BLaER1 treated with 17β-estradiol and CSF1 and Interleukin-3, amounts not matched to agents 10 nM and 100 nM (cell line): ENCODE data around the gene ABCD4.
"Not testable (repeated sequence)": the region's sequence is repeated elsewhere in the genome, so short reads cannot be mapped to it uniquely, and the experiment has no call there.

Source experiments
- H3K27ac ChIP-seq, 11 experiments: shearing (Covaris generic); formaldehyde crosslinking; 2 replicates each; pipeline ENCODE4 v1.8.1; 2022
- H3K27me3 ChIP-seq, 11 experiments: shearing (Covaris generic); formaldehyde crosslinking; 2 replicates each; pipeline ENCODE4 v1.8.1; 2022
- H3K36me3 ChIP-seq, 11 experiments: shearing (Covaris generic); formaldehyde crosslinking; 2 replicates each; pipeline ENCODE4 v1.8.1; 2022
- H3K4me1 ChIP-seq, 10 experiments: shearing (Covaris generic); formaldehyde crosslinking; 2 replicates each; pipeline ENCODE4 v1.8.1; 2022
- H3K4me2 ChIP-seq, 11 experiments: shearing (Covaris generic); formaldehyde crosslinking; 2 replicates each; pipeline ENCODE4 v1.8.1; 2022
- H3K4me3 ChIP-seq, 10 experiments: shearing (Covaris generic); formaldehyde crosslinking; 2 replicates each; pipeline ENCODE4 v1.8.1; 2022
- H3K9ac ChIP-seq, 11 experiments: shearing (Covaris generic); formaldehyde crosslinking; 2 replicates each; pipeline ENCODE4 v1.8.1; 2022
- H3K9me3 ChIP-seq, 11 experiments: shearing (Covaris generic); formaldehyde crosslinking; replicated peaks in 1 of 11; 2 replicates each; pipeline ENCODE4 v1.8.1; 2022
- H4K20me1 ChIP-seq, 11 experiments: shearing (Covaris generic); formaldehyde crosslinking; 2 replicates each; pipeline ENCODE4 v1.8.1; 2022
- Cebpa-rat ChIP-seq, 11 experiments: shearing (Covaris generic); IDR thresholded peaks; 2 replicates each; pipeline ENCODE4 v1.8.1; 2022

ABCD4 gene

GRCh38 chr14:74292061-74292460 is 10.7 kb downstream of the ABCD4 start:
- Histone ChIP-seq H3K27me3 (no peaks in the 10 kb centered on the region), H3K4me3 (no peak overlapping the region), H3K27ac (no peak overlapping the region), H3K4me1 (peaks cover 8 to 33% (median 26%) of the 10 kb centered on the region in 10 experiments), H4K20me1 (peaks cover 48 to 100% (median 79%) of the 10 kb centered on the region in 11 experiments), H3K4me2 (peak overlapping the region in 3 of 11 experiments; percentile 8 to 20 (median 10); a peak in 2 of 22 replicates), H3K9me3 (no peaks in the 10 kb centered on the region), H3K9ac (peak overlapping the region in 1 of 11 experiments; percentile 22; a peak in 2 of 22 replicates), H3K36me3 (peaks cover 88 to 100% (median 94%) of the 10 kb centered on the region in 11 experiments)
- TF ChIP-seq Cebpa-rat (IDR thresholded peaks at IDR 0.05), result no peak

GRCh38 chr14:74290415-74290814 is 12.3 kb downstream of the ABCD4 start:
- no peak overlapping the region for H3K9ac ChIP-seq
- H3K36me3 ChIP-seq, result peaks cover 88 to 100% (median 94%) of the 10 kb centered on the region in 11 experiments
- H3K4me1 ChIP-seq, result peaks cover 0 to 44% (median 35%) of the 10 kb centered on the region in 10 experiments; a peak in 17 of 20 replicates
- TF ChIP-seq Cebpa-rat (IDR thresholded peaks at IDR 0.05), result no peak
- H4K20me1 ChIP-seq, result peaks cover 43 to 93% (median 71%) of the 10 kb centered on the region in 11 experiments
- H3K27me3 ChIP-seq, result no peaks in the 10 kb centered on the region
- H3K9me3 ChIP-seq, result no peaks in the 10 kb centered on the region
- no peak overlapping the region for H3K27ac ChIP-seq
- no peak overlapping the region for H3K4me3 ChIP-seq
- no peak overlapping the region; a peak in 1 of 22 replicates for H3K4me2 ChIP-seq

- no peak for TF ChIP-seq Cebpa-rat (IDR thresholded peaks at IDR 0.05)
- H3K9ac ChIP-seq, result no peak overlapping the region
Observed at GRCh38 chr14:74289801-74290200, 12.9 kb downstream of the ABCD4 start.

GRCh38 chr14:74286736-74287135 is 16.0 kb downstream of the ABCD4 start:
- H3K36me3 ChIP-seq, result peaks cover 89 to 100% (median 99%) of the 10 kb centered on the region in 11 experiments
- no peak overlapping the region for H3K27ac ChIP-seq
- peak overlapping the region in 8 of 11 experiments; percentile 32 to 77 (median 65); a peak in 17 of 22 replicates for H3K4me2 ChIP-seq
- peaks cover 0 to 36% (median 28%) of the 10 kb centered on the region in 10 experiments; a peak in 17 of 20 replicates for H3K4me1 ChIP-seq
- no peak for TF ChIP-seq Cebpa-rat (IDR thresholded peaks at IDR 0.05)
- no peaks in the 10 kb centered on the region for H3K27me3 ChIP-seq
- H3K9ac ChIP-seq, result peak overlapping the region in 7 of 11 experiments; percentile 0 to 40 (median 16); a peak in 5 of 22 replicates
- H3K9me3 ChIP-seq, result 0 out of 22 replicates have a peak, but pooled peaks cover 0 to 2% (median 0%) of the 10 kb centered on the region in 11 experiments
- no peak overlapping the region for H3K4me3 ChIP-seq
- peaks cover 18 to 59% (median 35%) of the 10 kb centered on the region in 11 experiments; a peak in 19 of 22 replicates for H4K20me1 ChIP-seq

More at GRCh38 chr14:74289801-74290200, 12.9 kb downstream of the ABCD4 start:
- H3K27ac ChIP-seq, result no peak overlapping the region
- H3K4me2 ChIP-seq, result no peak overlapping the region
- no peaks in the 10 kb centered on the region for H3K27me3 ChIP-seq
- peaks cover 88 to 100% (median 94%) of the 10 kb centered on the region in 11 experiments for H3K36me3 ChIP-seq
- peaks cover 0 to 44% (median 35%) of the 10 kb centered on the region in 10 experiments; a peak in 17 of 20 replicates for H3K4me1 ChIP-seq
- H4K20me1 ChIP-seq, result peaks cover 38 to 87% (median 65%) of the 10 kb centered on the region in 11 experiments; a peak in 21 of 22 replicates
- no peak overlapping the region for H3K4me3 ChIP-seq
- no peaks in the 10 kb centered on the region for H3K9me3 ChIP-seq

- peaks cover 46 to 70% (median 64%) of the 10 kb centered on the region in 11 experiments for H3K36me3 ChIP-seq
Observed at GRCh38 chr14:74281069-74281468, 21.7 kb downstream of the ABCD4 start.

GRCh38 chr14:74278080-74278479 is 24.7 kb downstream of the ABCD4 start:
- no peaks in the 10 kb centered on the region for H3K27me3 ChIP-seq
- no peak overlapping the region for H3K9ac ChIP-seq
- no peak overlapping the region for H3K4me2 ChIP-seq
- no peaks in the 10 kb centered on the region for H4K20me1 ChIP-seq
- no peak overlapping the region for H3K27ac ChIP-seq
- H3K4me1 ChIP-seq, result peaks cover 20 to 35% (median 29%) of the 10 kb centered on the region in 10 experiments
- H3K36me3 ChIP-seq, result peaks cover 16 to 40% (median 34%) of the 10 kb centered on the region in 11 experiments
- peaks cover 13 to 23% (median 20%) of the 10 kb centered on the region in 11 experiments for H3K9me3 ChIP-seq
- TF ChIP-seq Cebpa-rat (IDR thresholded peaks at IDR 0.05), result no peak
- H3K4me3 ChIP-seq, result no peak overlapping the region

More at GRCh38 chr14:74281069-74281468, 21.7 kb downstream of the ABCD4 start:
- no peak overlapping the region for H3K27ac ChIP-seq
- H3K4me2 ChIP-seq, result no peak overlapping the region
- no peaks in the 10 kb centered on the region for H3K27me3 ChIP-seq
- H3K9me3 ChIP-seq, result peaks cover 13 to 23% (median 20%) of the 10 kb centered on the region in 11 experiments
- no peak overlapping the region for H3K9ac ChIP-seq
- H3K4me3 ChIP-seq, result no peak overlapping the region
- peaks cover 6 to 21% (median 14%) of the 10 kb centered on the region in 10 experiments for H3K4me1 ChIP-seq
- peaks cover 0 to 7% (median under 1%) of the 10 kb centered on the region in 11 experiments; a peak in 8 of 22 replicates for H4K20me1 ChIP-seq
- no peak for TF ChIP-seq Cebpa-rat (IDR thresholded peaks at IDR 0.05)

GRCh38 chr14:74275241-74275841 is 27.4 kb downstream of the ABCD4 start:
- H3K27ac ChIP-seq, result peak overlapping the region in 6 of 11 experiments; percentile 16 to 40 (median 35); a peak in 7 of 22 replicates
- H3K4me2 ChIP-seq, result peak overlapping the region; percentile 49 to 87 (median 63); a peak in 21 of 22 replicates
- peak overlapping the region in 1 of 11 experiments; percentile 17; a peak in 1 of 22 replicates for H3K9ac ChIP-seq
- H3K36me3 ChIP-seq, result peaks cover 0 to 15% (median 6%) of the 10 kb centered on the region in 11 experiments; a peak in 8 of 22 replicates
- H3K4me3 ChIP-seq, result no peak overlapping the region
- H3K9me3 ChIP-seq, result peaks cover 5 to 15% (median 10%) of the 10 kb centered on the region in 11 experiments; a peak in 16 of 22 replicates
- no peaks in the 10 kb centered on the region for H4K20me1 ChIP-seq
- H3K4me1 ChIP-seq, result peaks cover 20 to 41% (median 31%) of the 10 kb centered on the region in 10 experiments
- no peaks in the 10 kb centered on the region for H3K27me3 ChIP-seq
- TF ChIP-seq Cebpa-rat (IDR thresholded peaks at IDR 0.05), result no peak

- no peaks in the 10 kb centered on the region for H3K27me3 ChIP-seq
- peaks cover 18 to 45% (median 28%) of the 10 kb centered on the region in 10 experiments for H3K4me1 ChIP-seq
- no peaks in the 10 kb centered on the region for H3K9me3 ChIP-seq
- H3K9ac ChIP-seq, result no peak overlapping the region
- no peaks in the 10 kb centered on the region for H4K20me1 ChIP-seq
- H3K27ac ChIP-seq, result no peak overlapping the region
- TF ChIP-seq Cebpa-rat (IDR thresholded peaks at IDR 0.05), result no peak
- no peak overlapping the region for H3K4me3 ChIP-seq
- H3K4me2 ChIP-seq, result no peak overlapping the region
- no peaks in the 10 kb centered on the region for H3K36me3 ChIP-seq
Observed at GRCh38 chr14:74271365-74271764, 31.4 kb downstream of the ABCD4 start.

GRCh38 chr14:74270382-74271177 is 32.2 kb downstream of the ABCD4 start:
- not testable (repeated sequence) for H4K20me1 ChIP-seq, H3K9ac ChIP-seq, H3K36me3 ChIP-seq, H3K9me3 ChIP-seq, H3K27me3 ChIP-seq, H3K4me3 ChIP-seq, H3K27ac ChIP-seq
- H3K4me2 ChIP-seq, result peak overlapping the region in 5 of 11 experiments; percentile 29 to 58 (median 40); a peak in 7 of 22 replicates
- H3K4me1 ChIP-seq, result peaks cover 10 to 37% (median 20%) of the 10 kb centered on the region in 10 experiments
